Stomach (tissue), 9 donors: ENCODE data around the gene BCAR3. TPM values are rescaled to one million over a fixed set of nuclear protein-coding genes. Genes with fewer than 3 reads are reported as not detected.

Source experiments
- DNase-seq, 2 donors: peaks; one replicate each; pipeline versions ENCODE4 v3.0.0 to v3.0.0-alpha.2; 2013 to 2019
- H3K27ac ChIP-seq, 5 donors: fragments of 200-600 bp in 4 of 5; sonication (generic) in 4 of 5; one replicate each; pipeline ENCODE4 v1.5.1; 2013 to 2019; ENCODE audit warnings: mild to moderate bottlenecking in 1 of 5, moderate library complexity in 1 of 5
- H3K27me3 ChIP-seq, 3 donors: fragments of 200-600 bp; sonication (generic); one replicate each; pipeline ENCODE4 v1.5.1; 2017 to 2019; ENCODE audit warnings: mixed run types in 1 of 3
- H3K36me3 ChIP-seq, 4 donors: fragments of 200-600 bp; sonication (generic); 1 replicate in 3 of 4; 2 replicates in 1 of 4; pipeline ENCODE4 v1.5.1; 2016 to 2019
- H3K4me1 ChIP-seq, 4 donors: fragments of 200-600 bp; sonication (generic); one replicate each; pipeline ENCODE4 v1.5.1; 2016 to 2019
- H3K4me3 ChIP-seq, 4 donors: fragments of 200-600 bp; sonication (generic) in 3 of 4; one replicate each; pipeline ENCODE4 v1.5.1; 2016 to 2019; ENCODE audit warnings: mild to moderate bottlenecking in 1 of 4
- H3K9me3 ChIP-seq, 4 donors: fragments of 200-600 bp; sonication (generic); one replicate each; pipeline ENCODE4 v1.5.1; 2016 to 2019
- EP300 ChIP-seq: sonication (generic); formaldehyde crosslinking; IDR thresholded peaks from one replicate; pipeline ENCODE4 v1.6.1; 2017; ENCODE audit warnings: antibody characterized with exemption
- POLR2A ChIP-seq, 4 donors: fragments of 450-650 bp; IDR thresholded peaks; one replicate each; pipeline ENCODE4 v1.6.1; 2016; ENCODE audit warnings: antibody characterized with exemption in 4 of 4, control low read depth in 2 of 4, mild to moderate bottlenecking in 1 of 4, moderate library complexity in 1 of 4
- POLR2AphosphoS5 ChIP-seq, 3 donors: sonication (generic); formaldehyde crosslinking; IDR thresholded peaks; one replicate each; pipeline ENCODE4 v1.6.1; 2016; ENCODE audit warnings: antibody characterized with exemption in 3 of 3
- WGBS, 5 donors: extraction: QIAGEN DNeasy Blood & Tissue Kit in 3 of 5; methylation state at CpG; one replicate each; pipeline versions ENCODE4 v1.1.5 to v1.1.7; 2013 to 2018; 5-methylcytosine and 5-hydroxymethylcytosine counted together
- intact Hi-C: fragments of 100-400 bp; cut with DNase I; formaldehyde crosslinking; loops from one replicate; pipeline ENCODE4 v1.15.1; 2023; ENCODE audit warnings: low total_unique reads
- polyA plus RNA-seq, 3 donors: library from polyadenylated mRNA; stranded (reverse); fragments of 200-250 nt; gene quantifications; one replicate each; pipeline ENCODE4 v1.2.3, GENCODE V29; 2013
- total RNA-seq, 5 donors: library from RNA; depleted of rRNA; stranded (reverse); fragments of >200 nt; gene quantifications; one replicate each; pipeline versions ENCODE4 v1.1.0 to v1.2.3, GENCODE V29; 2014 to 2016
- TF ChIP-seq, protein P1 (sequence below), 7 experiments: fragments of 450-650 bp in 4 of 7; fragments of 200-600 bp in 3 of 7; sonication (generic) in 3 of 7; IDR thresholded peaks; one replicate each; pipeline ENCODE4 v1.5.1; 2016 to 2019; ENCODE audit warnings: antibody characterized with exemption in 7 of 7, control low read depth in 2 of 7, mild to moderate bottlenecking in 1 of 7
- donor health status: healthy with polysubstance abuse.
- donor health status: Bipolar disorder and iron deficiency.
- donor health status: healthy.

BCAR3 gene
- total and polyA plus RNA-seq, 8 donors: 5.6 to 28.0 (median 19.3) TPM

GRCh38 chr1:93710499-93711453, 29.1 kb upstream of the BCAR3 start:
- intact Hi-C loops: no loop called here
- Histone ChIP-seq H3K27me3 (no peaks in the 10 kb centered on the region), H3K4me3 (no peak overlapping the region), H3K27ac (no peak overlapping the region), H3K9me3 (no peaks in the 10 kb centered on the region), H3K36me3 (no peaks in the 10 kb centered on the region), H3K4me1 (peaks cover 9 to 47% (median 27%) of the 10 kb centered on the region in 4 donors)
- TF ChIP-seq POLR2AphosphoS5 (IDR thresholded peaks at IDR 0.05) (no peak), POLR2A (IDR thresholded peaks at IDR 0.05) (no peak), EP300 (no peak)
- TF ChIP-seq, protein P1, sequence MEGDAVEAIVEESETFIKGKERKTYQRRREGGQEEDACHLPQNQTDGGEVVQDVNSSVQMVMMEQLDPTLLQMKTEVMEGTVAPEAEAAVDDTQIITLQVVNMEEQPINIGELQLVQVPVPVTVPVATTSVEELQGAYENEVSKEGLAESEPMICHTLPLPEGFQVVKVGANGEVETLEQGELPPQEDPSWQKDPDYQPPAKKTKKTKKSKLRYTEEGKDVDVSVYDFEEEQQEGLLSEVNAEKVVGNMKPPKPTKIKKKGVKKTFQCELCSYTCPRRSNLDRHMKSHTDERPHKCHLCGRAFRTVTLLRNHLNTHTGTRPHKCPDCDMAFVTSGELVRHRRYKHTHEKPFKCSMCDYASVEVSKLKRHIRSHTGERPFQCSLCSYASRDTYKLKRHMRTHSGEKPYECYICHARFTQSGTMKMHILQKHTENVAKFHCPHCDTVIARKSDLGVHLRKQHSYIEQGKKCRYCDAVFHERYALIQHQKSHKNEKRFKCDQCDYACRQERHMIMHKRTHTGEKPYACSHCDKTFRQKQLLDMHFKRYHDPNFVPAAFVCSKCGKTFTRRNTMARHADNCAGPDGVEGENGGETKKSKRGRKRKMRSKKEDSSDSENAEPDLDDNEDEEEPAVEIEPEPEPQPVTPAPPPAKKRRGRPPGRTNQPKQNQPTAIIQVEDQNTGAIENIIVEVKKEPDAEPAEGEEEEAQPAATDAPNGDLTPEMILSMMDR (IDR thresholded peaks at IDR 0.05): no peak
- 64 to 79% (median 68%) methylated on average over 10 of the region's 10 CpGs for WGBS, 5 donors
- DNase-seq: no peak

DNA sequence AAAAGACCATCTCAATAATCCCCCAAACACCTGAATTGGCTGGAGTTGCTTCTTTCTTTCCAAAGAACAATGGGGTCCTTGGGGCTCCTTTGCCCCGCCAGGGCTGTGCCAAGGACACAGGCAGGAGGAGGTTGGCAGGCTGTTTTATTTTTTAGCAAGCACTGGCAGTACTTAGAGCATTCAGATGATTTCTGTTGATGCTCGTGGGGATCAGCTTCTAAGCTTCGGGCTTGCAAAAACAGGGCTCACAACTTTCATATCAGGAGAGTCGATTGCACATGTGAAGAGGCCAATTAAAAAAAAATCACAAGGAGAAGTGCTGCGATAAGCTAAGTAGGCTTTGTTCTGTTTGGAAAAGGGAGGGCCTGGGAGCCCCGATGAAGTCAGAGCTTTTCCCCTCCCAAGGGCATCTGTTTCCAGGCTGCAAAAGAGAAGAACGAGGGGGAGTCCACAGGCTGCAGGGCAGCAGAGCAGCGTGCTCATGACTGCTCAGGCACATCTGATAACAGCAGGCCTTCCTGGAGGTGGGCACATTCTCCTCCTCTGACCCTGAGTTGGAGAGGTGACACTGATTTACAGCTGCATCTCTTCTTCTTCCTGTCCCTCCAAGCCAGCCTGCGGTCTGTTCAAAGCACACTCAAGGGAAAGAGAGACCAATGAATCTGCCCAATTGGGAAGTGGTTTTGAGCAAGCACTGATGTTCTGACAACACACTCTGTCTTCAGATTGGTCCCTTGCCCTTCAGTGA, 27.3 kb upstream of the BCAR3 start:
- intact Hi-C loops: no loop called here
- H3K27ac ChIP-seq: peak overlapping the region; percentile 24 to 63 (median 36)

GRCh38 chr1:93707956-93708355, 26.3 kb upstream of the BCAR3 start:
- H3K4me3 ChIP-seq: no peak overlapping the region
- H3K4me1 ChIP-seq: peaks cover 9 to 35% (median 24%) of the 10 kb centered on the region in 4 donors
- H3K27ac ChIP-seq: no peak overlapping the region
- intact Hi-C loops: no loop called here
- H3K9me3 ChIP-seq: no peaks in the 10 kb centered on the region
- DNase-seq: no peak
- TF ChIP-seq, protein P1 (IDR thresholded peaks at IDR 0.05): no peak
- TF ChIP-seq POLR2A (IDR thresholded peaks at IDR 0.05) (no peak), EP300 (no peak), POLR2AphosphoS5 (IDR thresholded peaks at IDR 0.05) (no peak)
- H3K36me3 ChIP-seq: no peaks in the 10 kb centered on the region
- no peaks in the 10 kb centered on the region for H3K27me3 ChIP-seq
- 63 to 75% (median 67%) methylated on average over 5 of the region's 5 CpGs for WGBS, 5 donors

More for the DNA sequence above, 27.3 kb upstream of the BCAR3 start:
- H3K4me1 ChIP-seq: peaks cover 9 to 34% (median 22%) of the 10 kb centered on the region in 4 donors
- no peaks in the 10 kb centered on the region for H3K36me3 ChIP-seq
- TF ChIP-seq EP300 (no peak), POLR2AphosphoS5 (IDR thresholded peaks at IDR 0.05) (peak in 1 of 3 donors; percentile 15)
- H3K27me3 ChIP-seq: no peaks in the 10 kb centered on the region
- peak; percentile 39 to 87 for DNase-seq
- 10 to 25% (median 18%) methylated on average over 9 of the region's 9 CpGs for WGBS, 5 donors
- no peaks in the 10 kb centered on the region for H3K9me3 ChIP-seq
- H3K4me3 ChIP-seq: no peak overlapping the region

- Histone ChIP-seq H3K27me3 (no peaks in the 10 kb centered on the region), H3K4me1 (peaks cover 9 to 50% (median 33%) of the 10 kb centered on the region in 4 donors), H3K27ac (no peak overlapping the region), H3K4me3 (no peak overlapping the region), H3K36me3 (no peaks in the 10 kb centered on the region), H3K9me3 (no peaks in the 10 kb centered on the region)
- DNase-seq: no peak
- intact Hi-C loops: no loop called here
- 91 to 100% (median 95%) methylated on average over 3 of the region's 3 CpGs for WGBS, 5 donors
- TF ChIP-seq POLR2AphosphoS5 (IDR thresholded peaks at IDR 0.05) (no peak), POLR2A (IDR thresholded peaks at IDR 0.05) (no peak), EP300 (no peak)
- TF ChIP-seq, protein P1 (IDR thresholded peaks at IDR 0.05): no peak
Measured at GRCh38 chr1:93705892-93706500, 24.4 kb upstream of the BCAR3 start.
